NCI-H1417 (cell line): ENCODE results near the gene VWC2.
"Not testable (repeated sequence)": the region's sequence is repeated elsewhere in the genome, so short reads cannot be mapped to it uniquely, and the experiment has no call there.

Experiments
- DNase-seq, 3 experiments: peaks; one replicate each; lab custom pipeline; 2025; lab: John Stamatoyannopoulos, UW

Gene VWC2

DNA sequence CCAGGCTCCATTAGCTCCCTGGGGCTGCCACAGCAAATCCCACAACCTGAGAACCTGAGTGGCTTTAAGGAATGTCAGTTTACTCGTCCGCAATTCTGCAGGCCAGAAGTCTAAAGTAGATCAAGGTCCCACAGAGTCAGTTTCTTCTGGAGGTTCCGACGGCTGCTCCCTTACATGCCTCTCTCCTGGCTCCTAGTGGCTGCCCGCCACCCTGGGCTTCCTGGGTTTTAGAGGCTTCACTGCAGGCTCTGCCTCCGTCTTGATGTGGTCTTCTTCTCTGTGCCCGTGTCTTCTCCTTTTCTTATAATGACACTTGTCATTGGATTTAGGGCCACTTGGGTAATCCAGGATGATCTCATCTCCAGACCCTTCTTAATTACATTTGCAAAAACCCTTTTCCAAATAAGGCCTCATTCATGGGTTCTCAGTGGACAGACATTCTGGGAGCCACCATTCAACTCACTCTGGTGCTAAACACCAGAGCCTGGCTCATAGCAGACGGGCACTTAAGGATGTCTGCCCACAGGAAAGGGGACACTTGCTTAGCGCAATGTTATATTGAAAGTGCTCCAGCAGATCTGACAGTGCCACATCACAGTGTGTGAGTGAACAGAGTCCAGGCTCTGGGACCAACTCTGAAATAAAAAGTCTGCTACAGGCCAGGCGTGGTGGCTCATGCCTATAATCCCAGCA lies 77.6 kb downstream of the VWC2 start:
- DNase-seq = no peak

- DNase-seq = not testable (repeated sequence)
Observed at GRCh38 chr7:49851614-49851934, 78.1 kb downstream of the VWC2 start.

DNA sequence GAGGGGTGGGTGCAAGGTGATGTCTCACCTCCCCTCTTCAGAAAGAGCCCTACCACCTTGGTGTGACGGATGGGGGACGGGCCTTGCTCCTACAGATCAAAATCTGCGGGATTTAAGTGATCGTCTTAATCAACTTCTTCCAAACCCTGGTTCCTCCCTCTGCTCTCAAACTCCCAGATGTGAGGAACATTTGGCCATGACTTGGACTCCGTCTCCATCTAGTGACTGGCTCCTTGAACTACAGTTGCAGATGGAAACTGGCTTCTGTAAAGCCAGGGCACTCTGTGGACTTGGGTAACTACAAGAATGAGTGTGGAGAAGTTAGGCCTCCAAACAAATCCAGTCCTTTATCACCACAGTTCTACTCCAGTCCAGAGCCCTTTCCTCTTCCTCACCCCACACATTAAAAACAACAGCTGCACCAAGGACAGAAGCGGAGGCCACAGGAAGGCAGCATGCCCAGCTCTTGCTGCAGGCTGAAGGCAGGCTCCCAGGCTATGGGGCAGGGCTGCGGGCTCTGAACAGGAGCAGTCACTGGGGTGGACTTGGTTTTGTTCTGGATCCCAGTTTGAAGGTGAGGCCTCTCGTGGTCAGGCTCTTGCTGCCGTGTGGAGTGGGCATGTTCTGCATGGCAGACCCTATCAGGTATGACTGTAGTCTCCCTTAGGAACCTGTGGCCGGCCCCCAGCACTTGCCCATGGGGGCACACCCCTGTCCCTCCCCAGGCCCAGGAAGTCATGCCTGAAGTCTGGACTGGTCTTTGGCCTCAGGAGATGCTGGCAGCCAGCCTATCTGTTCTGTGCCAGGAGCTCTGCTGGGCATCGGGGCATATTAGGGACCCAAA lies 79.4 kb downstream of the VWC2 start:
- DNase-seq = peak in 2 of 3 experiments; percentile 14 to 62

GRCh38 chr7:49855281-49855980 lies 82.0 kb downstream of the VWC2 start:
- DNase-seq = no peak

DNA sequence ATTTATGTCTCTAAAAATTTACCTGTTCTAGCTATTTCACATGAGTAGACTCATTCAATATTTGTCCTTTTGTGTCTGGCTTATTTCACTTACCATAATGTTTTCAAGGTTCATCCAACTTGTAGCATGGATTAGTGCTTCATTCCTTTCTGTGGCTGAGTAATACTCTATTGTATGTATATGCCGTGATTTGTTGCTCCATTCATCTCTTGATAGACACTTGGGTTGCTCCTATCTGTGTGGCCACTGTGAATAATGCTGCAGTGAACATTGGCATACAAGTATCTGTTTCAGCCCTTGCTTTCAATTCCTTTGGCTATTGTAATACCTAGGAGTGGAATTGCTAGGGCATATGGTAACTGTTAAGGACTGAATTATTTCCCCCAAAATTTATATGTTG lies 86.9 kb downstream of the VWC2 start:
- DNase-seq = no peak

GRCh38 chr7:49866076-49866735 lies 92.8 kb downstream of the VWC2 start:
- no peak for DNase-seq

- DNase-seq = no peak
Observed at GRCh38 chr7:49866910-49867309, 93.5 kb downstream of the VWC2 start.

- no peak for DNase-seq
Observed at GRCh38 chr7:49873420-49873819, 100.0 kb downstream of the VWC2 start.

- DNase-seq = no peak
Observed at GRCh38 chr7:49875336-49875735, 101.9 kb downstream of the VWC2 start.

GRCh38 chr7:49876202-49876601 lies 102.8 kb downstream of the VWC2 start:
- no peak for DNase-seq

GRCh38 chr7:49878089-49878488 lies 104.7 kb downstream of the VWC2 start:
- DNase-seq = no peak

DNA sequence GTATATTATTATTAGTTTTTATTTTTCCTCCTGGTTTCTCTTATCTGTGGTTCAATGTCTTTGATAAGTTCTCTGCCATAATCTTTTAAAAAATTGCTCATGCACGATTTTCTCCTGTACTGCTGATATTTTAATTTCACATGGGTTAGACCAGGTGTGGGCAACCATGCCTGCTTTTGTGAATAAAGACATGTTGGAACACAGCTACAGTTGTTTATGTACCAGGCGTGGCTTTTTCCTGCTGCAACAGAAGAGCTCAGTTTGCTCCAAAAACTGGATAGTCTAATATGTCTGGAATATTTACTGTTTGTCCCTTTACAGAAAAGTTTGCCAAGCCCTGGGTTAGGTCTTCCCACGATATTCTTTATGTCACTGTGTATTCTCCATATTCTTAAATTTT lies 105.2 kb downstream of the VWC2 start:
- no peak for DNase-seq

- no peak for DNase-seq
Observed at GRCh38 chr7:49883933-49884332, 110.5 kb downstream of the VWC2 start.

GRCh38 chr7:49885593-49886285 lies 112.3 kb downstream of the VWC2 start:
- peak in 1 of 3 experiments; percentile 6 for DNase-seq

GRCh38 chr7:49892481-49892880 lies 119.0 kb downstream of the VWC2 start:
- DNase-seq = no peak

DNA sequence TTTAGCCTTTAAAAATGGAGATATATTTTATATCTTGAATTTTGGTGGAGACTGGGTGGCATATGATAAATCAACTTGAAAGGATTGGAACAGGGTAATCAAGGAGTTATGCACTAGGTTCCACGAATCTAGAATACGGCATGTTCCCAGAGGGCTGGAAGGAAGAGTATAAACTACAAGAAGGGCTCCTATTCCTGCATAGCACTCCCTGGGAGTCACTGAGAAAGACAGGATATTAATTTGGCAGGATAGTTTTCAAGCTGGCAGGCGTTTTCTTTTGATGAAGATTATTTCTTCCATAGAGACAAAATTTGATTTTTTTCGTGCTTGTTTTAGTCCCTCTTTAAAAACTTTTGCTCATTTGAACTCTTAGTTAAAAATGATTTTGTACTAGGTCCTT lies 119.7 kb downstream of the VWC2 start:
- DNase-seq = no peak

- DNase-seq = no peak
Observed at GRCh38 chr7:49894543-49894942, 121.1 kb downstream of the VWC2 start.

DNA sequence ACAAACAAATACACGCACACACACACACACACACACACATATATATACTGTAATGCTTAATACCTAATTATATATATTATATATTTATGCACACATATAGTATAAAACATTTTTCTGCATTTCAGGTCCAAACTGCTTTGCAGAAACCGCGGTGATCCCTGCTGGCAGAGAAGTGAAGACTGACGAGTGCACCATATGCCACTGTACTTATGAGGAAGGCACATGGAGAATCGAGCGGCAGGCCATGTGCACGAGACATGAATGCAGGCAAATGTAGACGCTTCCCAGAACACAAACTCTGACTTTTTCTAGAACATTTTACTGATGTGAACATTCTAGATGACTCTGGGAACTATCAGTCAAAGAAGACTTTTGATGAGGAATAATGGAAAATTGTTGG lies 138.5 kb downstream of the VWC2 start:
- DNase-seq = no peak

- DNase-seq = no peak
Observed at GRCh38 chr7:49926720-49927119, 153.3 kb downstream of the VWC2 start.

GRCh38 chr7:49927631-49928030 lies 154.2 kb downstream of the VWC2 start:
- no peak for DNase-seq

GRCh38 chr7:49928787-49929186 lies 155.3 kb downstream of the VWC2 start:
- DNase-seq = no peak

GRCh38 chr7:49931627-49932026 lies 158.2 kb downstream of the VWC2 start:
- DNase-seq = no peak
